ENCODE results near the gene WAC. TPM values are rescaled to one million over a fixed set of nuclear protein-coding genes. Genes with fewer than 3 reads are reported as not detected.
A peak's percentile ranks its signal among the peaks of the same experiment; 100 is the strongest.

The WAC gene
- total RNA-seq, 1 donor from 2014 or later, result 36.6 TPM

GRCh38 chr10:28661035-28661434 lies 128.1 kb downstream of the WAC start:
- DNase-seq (ENCODE audit: low read depth) (peak; percentile 68), FAIRE-seq (peak; percentile 85)
- Histone ChIP-seq H3K4me3 (ENCODE audit: low read depth, low read length) (no peak overlapping the region), H3K27me3 (ENCODE audit: control insufficient read depth, insufficient read depth, low read length) (no peaks in the 10 kb centered on the region), H3K36me3 (ENCODE audit: control insufficient read depth, insufficient read depth, low read length) (no peaks in the 10 kb centered on the region)
- TF ChIP-seq CTCF (IDR thresholded peaks at IDR 0.05; ENCODE audit: insufficient read depth, low read length, severe bottlenecking), result no peak

- FAIRE-seq, result no peak
Measured at GRCh38 chr10:28663576-28664368, 130.9 kb downstream of the WAC start.

GRCh38 chr10:28664369-28664740 lies 131.4 kb downstream of the WAC start:
- Histone ChIP-seq H3K27me3 (ENCODE audit: control insufficient read depth, insufficient read depth, low read length) (peaks cover 3% of the 10 kb centered on the region), H3K4me3 (ENCODE audit: low read depth, low read length) (no peak overlapping the region), H3K36me3 (ENCODE audit: control insufficient read depth, insufficient read depth, low read length) (no peaks in the 10 kb centered on the region)
- FAIRE-seq (no peak), DNase-seq (ENCODE audit: low read depth) (no peak)
- no peak for TF ChIP-seq CTCF (IDR thresholded peaks at IDR 0.05; ENCODE audit: insufficient read depth, low read length, severe bottlenecking)

More at GRCh38 chr10:28663576-28664368, 130.9 kb downstream of the WAC start:
- peak; percentile 94 for TF ChIP-seq CTCF (IDR thresholded peaks at IDR 0.05; ENCODE audit: insufficient read depth, low read length, severe bottlenecking)
- Histone ChIP-seq H3K27me3 (ENCODE audit: control insufficient read depth, insufficient read depth, low read length) (no peaks in the 10 kb centered on the region), H3K4me3 (ENCODE audit: low read depth, low read length) (no peak overlapping the region), H3K36me3 (ENCODE audit: control insufficient read depth, insufficient read depth, low read length) (no peaks in the 10 kb centered on the region)
- DNase-seq (ENCODE audit: low read depth), result peak; percentile 63

- H3K27me3 ChIP-seq (ENCODE audit: control insufficient read depth, insufficient read depth, low read length), result peaks cover 9% of the 10 kb centered on the region
- FAIRE-seq, result no peak
- H3K4me3 ChIP-seq (ENCODE audit: low read depth, low read length), result no peak overlapping the region
- no peak for TF ChIP-seq CTCF (IDR thresholded peaks at IDR 0.05; ENCODE audit: insufficient read depth, low read length, severe bottlenecking)
- no peak for DNase-seq (ENCODE audit: low read depth)
- no peaks in the 10 kb centered on the region for H3K36me3 ChIP-seq (ENCODE audit: control insufficient read depth, insufficient read depth, low read length)
Measured at GRCh38 chr10:28666751-28667467, 134.0 kb downstream of the WAC start.

GRCh38 chr10:28668363-28669226 lies 135.7 kb downstream of the WAC start:
- H3K36me3 ChIP-seq (ENCODE audit: control insufficient read depth, insufficient read depth, low read length), result no peaks in the 10 kb centered on the region
- H3K27me3 ChIP-seq (ENCODE audit: control insufficient read depth, insufficient read depth, low read length), result peaks cover 9% of the 10 kb centered on the region
- no peak for DNase-seq (ENCODE audit: low read depth)
- no peak for FAIRE-seq
- H3K4me3 ChIP-seq (ENCODE audit: low read depth, low read length), result peak overlapping the region; percentile 32
- TF ChIP-seq CTCF (IDR thresholded peaks at IDR 0.05; ENCODE audit: insufficient read depth, low read length, severe bottlenecking), result no peak
